Ovary (tissue), 3 donors: Measurements from ENCODE around the gene PTPRH.

Experiments used
- POLR2A ChIP-seq: fragments of 450-650 bp; IDR thresholded peaks from one replicate; pipeline ENCODE4 v1.6.1; 2017; ENCODE audit warnings: antibody characterized with exemption, mild to moderate bottlenecking, moderate library complexity
- TF ChIP-seq, protein P1 (sequence below), 3 donors: fragments of 450-650 bp in 2 of 3; fragments of 200-600 bp in 1 of 3; IDR thresholded peaks; one replicate each; pipeline versions ENCODE4 v1.5.1 to v1.8.0; 2016 to 2022; ENCODE audit warnings: antibody characterized with exemption in 3 of 3, mild to moderate bottlenecking in 1 of 3
- donor health status: DM: no; HTN: no; CAD: no.

DNA sequence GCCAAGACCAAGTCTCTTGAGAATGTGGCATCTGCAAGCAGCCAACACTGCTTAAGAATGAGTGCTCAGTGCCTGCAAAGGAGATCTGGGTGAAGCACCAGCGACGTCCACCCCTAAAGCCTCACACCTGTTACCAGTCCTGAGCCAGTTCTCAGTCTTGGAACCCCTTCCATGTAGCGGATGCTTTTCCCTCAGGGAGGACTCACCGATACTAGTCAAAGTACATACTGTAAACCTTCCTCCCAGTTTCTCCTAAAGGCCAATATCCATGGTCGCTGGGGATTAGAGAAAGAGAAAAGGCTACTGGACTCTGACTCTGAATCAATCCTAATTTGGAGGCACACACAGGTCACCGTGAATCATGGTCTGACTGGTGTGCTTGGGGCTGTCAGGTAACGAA lies 4.2 kb upstream of the PTPRH start:
- TF ChIP-seq, protein P1, sequence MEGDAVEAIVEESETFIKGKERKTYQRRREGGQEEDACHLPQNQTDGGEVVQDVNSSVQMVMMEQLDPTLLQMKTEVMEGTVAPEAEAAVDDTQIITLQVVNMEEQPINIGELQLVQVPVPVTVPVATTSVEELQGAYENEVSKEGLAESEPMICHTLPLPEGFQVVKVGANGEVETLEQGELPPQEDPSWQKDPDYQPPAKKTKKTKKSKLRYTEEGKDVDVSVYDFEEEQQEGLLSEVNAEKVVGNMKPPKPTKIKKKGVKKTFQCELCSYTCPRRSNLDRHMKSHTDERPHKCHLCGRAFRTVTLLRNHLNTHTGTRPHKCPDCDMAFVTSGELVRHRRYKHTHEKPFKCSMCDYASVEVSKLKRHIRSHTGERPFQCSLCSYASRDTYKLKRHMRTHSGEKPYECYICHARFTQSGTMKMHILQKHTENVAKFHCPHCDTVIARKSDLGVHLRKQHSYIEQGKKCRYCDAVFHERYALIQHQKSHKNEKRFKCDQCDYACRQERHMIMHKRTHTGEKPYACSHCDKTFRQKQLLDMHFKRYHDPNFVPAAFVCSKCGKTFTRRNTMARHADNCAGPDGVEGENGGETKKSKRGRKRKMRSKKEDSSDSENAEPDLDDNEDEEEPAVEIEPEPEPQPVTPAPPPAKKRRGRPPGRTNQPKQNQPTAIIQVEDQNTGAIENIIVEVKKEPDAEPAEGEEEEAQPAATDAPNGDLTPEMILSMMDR (IDR thresholded peaks at IDR 0.05), result no peak
- TF ChIP-seq POLR2A, result no peak
